ENCODE results near the gene UROC1.

- TF ChIP-seq, protein P1, sequence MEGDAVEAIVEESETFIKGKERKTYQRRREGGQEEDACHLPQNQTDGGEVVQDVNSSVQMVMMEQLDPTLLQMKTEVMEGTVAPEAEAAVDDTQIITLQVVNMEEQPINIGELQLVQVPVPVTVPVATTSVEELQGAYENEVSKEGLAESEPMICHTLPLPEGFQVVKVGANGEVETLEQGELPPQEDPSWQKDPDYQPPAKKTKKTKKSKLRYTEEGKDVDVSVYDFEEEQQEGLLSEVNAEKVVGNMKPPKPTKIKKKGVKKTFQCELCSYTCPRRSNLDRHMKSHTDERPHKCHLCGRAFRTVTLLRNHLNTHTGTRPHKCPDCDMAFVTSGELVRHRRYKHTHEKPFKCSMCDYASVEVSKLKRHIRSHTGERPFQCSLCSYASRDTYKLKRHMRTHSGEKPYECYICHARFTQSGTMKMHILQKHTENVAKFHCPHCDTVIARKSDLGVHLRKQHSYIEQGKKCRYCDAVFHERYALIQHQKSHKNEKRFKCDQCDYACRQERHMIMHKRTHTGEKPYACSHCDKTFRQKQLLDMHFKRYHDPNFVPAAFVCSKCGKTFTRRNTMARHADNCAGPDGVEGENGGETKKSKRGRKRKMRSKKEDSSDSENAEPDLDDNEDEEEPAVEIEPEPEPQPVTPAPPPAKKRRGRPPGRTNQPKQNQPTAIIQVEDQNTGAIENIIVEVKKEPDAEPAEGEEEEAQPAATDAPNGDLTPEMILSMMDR (IDR thresholded peaks at IDR 0.05): no peak
- TF ChIP-seq ZFX (IDR thresholded peaks at IDR 0.05; ENCODE audit: borderline replicate concordance): no peak
Measured at GRCh38 chr3:126545544-126545943, 28.0 kb upstream of the UROC1 start.

All from 22Rv1 (cell line).